GM12892 (cell line): ENCODE results near the gene KRTAP12-2.
"Not testable (repeated sequence)": the region's sequence is repeated elsewhere in the genome, so short reads cannot be mapped to it uniquely, and the experiment has no call there.

ENCODE experiments used
- DNase-seq: peaks from one replicate; pipeline ENCODE4 v3.0.0; 2011; ENCODE audit not compliant: insufficient read length
- FAIRE-seq: peaks from 2 replicates; lab custom pipeline; 2011; peaks lifted over from hg19 to GRCh38; lab: Jason Lieb, UNC
- POLR2A ChIP-seq: IDR thresholded peaks from 2 replicates; pipeline ENCODE4 v1.6.1; 2011; ENCODE audit warnings: low read depth, low read length, control low read depth
- POLR2AphosphoS5 ChIP-seq: IDR thresholded peaks from 2 replicates; pipeline ENCODE4 v1.6.1; 2011; ENCODE audit warnings: low read depth, low read length, control low read depth
- TAF1 ChIP-seq: IDR thresholded peaks from 2 replicates; pipeline ENCODE4 v1.6.1; 2011; ENCODE audit warnings: low read depth, mild to moderate bottlenecking, control low read depth, low read length, borderline replicate concordance

The KRTAP12-2 gene

GRCh38 chr21:44700101-44701022 lies 33.6 kb upstream of the KRTAP12-2 start:
- TF ChIP-seq TAF1: no peak
- TF ChIP-seq POLR2AphosphoS5: no peak
- no peak for TF ChIP-seq POLR2A
- DNase-seq: no peak
- no peak for FAIRE-seq

DNA sequence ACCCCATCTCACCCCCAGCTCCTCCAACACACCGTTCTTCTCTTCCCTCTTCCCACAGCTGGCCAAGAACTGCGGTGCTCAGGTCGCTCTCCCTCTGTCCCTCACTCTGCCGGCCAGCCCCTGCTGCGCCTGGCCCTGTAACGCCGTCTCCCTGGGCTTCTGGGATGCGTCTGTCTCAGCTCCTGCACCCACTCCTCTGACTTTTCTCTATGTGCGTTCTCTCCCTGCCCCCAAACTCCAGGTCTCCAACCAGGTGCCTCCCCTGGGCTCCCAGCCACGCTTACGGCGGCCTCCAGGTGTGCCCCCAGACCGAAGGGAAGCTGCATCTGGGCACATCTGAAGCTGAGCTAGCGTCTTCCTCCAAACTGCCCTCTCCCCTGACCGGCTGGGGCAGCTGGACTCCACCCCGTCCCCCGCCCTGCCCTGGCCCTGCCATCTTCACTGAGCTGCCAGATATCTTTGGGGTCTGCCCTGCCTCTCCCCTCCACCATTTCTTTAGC lies 32.8 kb upstream of the KRTAP12-2 start:
- FAIRE-seq (no peak), DNase-seq (no peak)
- TF ChIP-seq TAF1 (no peak), POLR2A (no peak), POLR2AphosphoS5 (no peak)

DNA sequence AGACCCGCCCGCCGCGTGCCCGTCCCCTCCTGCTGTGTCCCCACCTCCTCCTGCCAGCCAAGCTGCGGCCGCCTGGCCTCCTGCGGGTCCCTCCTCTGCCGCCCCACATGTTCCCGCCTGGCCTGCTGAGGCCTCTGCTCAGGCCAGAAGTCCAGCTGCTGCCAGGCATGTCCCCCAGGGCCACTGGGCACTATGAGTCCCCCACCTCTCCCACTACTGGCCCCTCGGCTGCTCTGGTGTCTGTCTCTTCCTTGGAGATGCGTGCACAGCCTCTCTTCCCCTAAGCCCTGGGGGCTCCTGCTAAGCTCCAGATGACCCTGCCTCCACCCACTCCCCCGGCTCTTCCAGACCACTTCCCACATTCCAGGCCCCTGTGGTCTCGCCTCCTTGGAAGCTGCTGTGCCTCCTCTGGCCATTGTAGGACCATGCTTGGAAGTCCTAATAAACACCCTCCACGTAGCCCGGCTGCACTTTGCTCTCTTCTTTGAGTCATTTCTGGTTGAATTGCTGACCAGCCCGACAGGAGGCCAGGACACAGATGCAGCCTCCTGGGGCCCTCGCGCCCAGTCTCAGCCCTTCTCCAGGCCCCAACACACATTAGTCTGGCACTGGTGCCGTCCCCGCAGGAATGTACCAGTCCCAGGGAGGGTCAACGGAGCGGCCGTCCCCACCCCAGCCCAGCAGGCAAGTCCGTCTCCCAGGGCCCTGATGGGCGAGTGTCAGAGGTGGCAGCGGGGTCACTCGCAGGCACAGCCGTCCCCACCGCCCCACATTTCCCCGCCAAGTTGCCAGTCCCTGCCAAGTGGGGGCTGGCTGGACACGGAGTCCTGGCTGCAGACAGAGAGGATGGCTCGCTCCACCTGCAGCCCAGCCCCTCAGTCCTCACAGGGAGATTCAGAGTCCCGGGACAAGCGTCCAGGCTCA lies 31.3 kb upstream of the KRTAP12-2 start:
- FAIRE-seq: no peak
- DNase-seq: no peak
- TF ChIP-seq POLR2AphosphoS5 (no peak), POLR2A (no peak), TAF1 (no peak)

- not testable (repeated sequence) for DNase-seq
Measured at GRCh38 chr21:44697172-44697810, 30.6 kb upstream of the KRTAP12-2 start, which contains the start of gene KRTAP10-12. Gene KRTAP10-12 (plus strand): TSS chr21:44697172. CDS start chr21:44697202, 30 bp downstream.

DNA sequence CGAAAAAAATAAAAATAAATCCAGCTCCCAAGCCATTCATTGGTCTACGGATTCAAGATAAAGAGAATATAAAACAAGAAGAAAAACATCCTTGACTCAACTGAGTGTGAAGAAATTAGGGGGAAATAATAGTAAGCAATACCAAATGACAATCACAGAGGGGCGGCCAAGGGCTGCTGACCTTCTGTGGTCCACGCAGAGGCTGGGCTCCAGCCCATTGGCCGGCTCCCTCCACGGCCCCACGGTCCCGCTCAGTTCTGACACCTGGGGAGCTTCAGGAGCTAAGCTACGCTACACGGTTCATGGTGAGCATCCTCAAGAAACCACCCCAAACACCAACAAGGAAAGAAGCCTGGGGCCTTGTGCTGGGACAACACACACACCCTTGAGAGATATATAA lies 29.8 kb upstream of the KRTAP12-2 start:
- DNase-seq: no peak
- TF ChIP-seq POLR2AphosphoS5 (no peak), TAF1 (no peak), POLR2A (no peak)
- no peak for FAIRE-seq

More at GRCh38 chr21:44697172-44697810, 30.6 kb upstream of the KRTAP12-2 start, which contains the start of gene KRTAP10-12:
- not testable (repeated sequence) for FAIRE-seq

DNA sequence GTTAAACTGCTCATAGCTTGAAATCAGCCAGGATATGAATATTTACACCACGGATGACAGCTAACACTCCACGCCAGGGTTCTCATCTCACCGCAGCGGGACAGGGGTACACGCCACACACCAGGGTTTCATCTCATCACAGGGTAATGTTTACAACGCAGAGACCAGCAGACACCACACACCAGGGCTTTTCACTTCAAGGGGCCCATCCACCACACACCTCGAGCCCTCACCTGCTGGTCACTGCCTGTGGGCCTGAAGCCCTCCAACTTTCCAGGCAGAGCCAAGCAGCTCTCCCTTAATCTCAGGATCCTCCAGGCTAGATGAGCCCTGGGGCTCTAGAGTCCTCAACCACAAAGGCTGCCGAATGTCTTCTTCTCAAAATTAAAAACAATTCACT lies 28.9 kb upstream of the KRTAP12-2 start:
- no peak for DNase-seq
- FAIRE-seq: no peak
- TF ChIP-seq POLR2A: no peak
- TF ChIP-seq POLR2AphosphoS5: no peak
- no peak for TF ChIP-seq TAF1

GRCh38 chr21:44695184-44695583 lies 28.5 kb upstream of the KRTAP12-2 start:
- FAIRE-seq: no peak
- DNase-seq: no peak
- TF ChIP-seq TAF1: no peak
- no peak for TF ChIP-seq POLR2A
- TF ChIP-seq POLR2AphosphoS5: no peak

DNA sequence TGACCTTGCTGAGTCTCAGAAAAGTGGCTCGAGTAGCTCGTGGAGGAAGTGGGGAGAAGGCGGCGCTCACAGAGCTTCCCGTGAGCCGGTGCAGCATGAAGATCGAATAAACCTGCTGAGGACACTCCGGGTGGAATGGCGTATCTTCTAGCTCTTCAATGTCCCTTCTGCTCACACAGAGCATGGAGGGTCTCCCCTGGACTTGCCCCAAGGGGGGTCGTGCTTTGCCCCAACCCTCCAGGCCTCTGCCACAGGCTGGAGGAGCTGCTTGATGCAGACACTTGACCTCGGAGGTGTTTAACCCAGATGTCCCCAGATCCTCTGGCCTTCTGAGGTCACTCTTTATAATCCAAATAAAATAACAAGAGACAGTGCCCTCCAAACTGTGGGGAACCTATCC lies 28.0 kb upstream of the KRTAP12-2 start:
- DNase-seq: no peak
- TF ChIP-seq POLR2A (no peak), POLR2AphosphoS5 (no peak), TAF1 (no peak)
- no peak for FAIRE-seq

GRCh38 chr21:44692798-44693512 lies 26.2 kb upstream of the KRTAP12-2 start:
- DNase-seq (no peak), FAIRE-seq (no peak)
- no peak for TF ChIP-seq POLR2A
- no peak for TF ChIP-seq TAF1
- TF ChIP-seq POLR2AphosphoS5: no peak

DNA sequence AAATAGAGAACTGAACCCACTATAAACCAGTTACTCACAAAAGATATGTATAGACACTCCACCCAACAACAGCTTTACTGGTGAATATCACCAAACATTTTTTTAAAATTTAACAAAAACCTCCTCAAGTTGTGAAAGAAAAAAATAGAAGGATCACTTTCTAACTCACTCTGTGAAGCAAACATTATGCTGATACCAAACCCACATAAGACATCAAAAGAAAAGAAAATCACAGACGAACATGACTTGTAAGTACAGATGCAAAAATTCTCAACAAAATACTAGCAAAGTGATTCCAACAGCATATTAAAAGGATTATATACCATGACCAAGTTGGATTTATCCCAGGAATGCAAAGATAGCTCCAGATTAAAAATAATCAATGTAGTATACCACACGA lies 25.0 kb upstream of the KRTAP12-2 start:
- TF ChIP-seq POLR2AphosphoS5 (no peak), POLR2A (no peak), TAF1 (no peak)

GRCh38 chr21:44689740-44690139 lies 23.0 kb upstream of the KRTAP12-2 start:
- FAIRE-seq, DNase-seq: not testable (repeated sequence)

More for the DNA sequence above, 25.0 kb upstream of the KRTAP12-2 start:
- FAIRE-seq: no peak
- no peak for DNase-seq
